Astrocyte (in vitro differentiated cells and primary cell): ENCODE data around the gene FLRT1. TPM values are rescaled to one million over a fixed set of nuclear protein-coding genes. Genes with fewer than 3 reads are reported as not detected.

Experiments used
- DNase-seq: peaks from one replicate; pipeline ENCODE4 v3.0.0-alpha.2; 2010; ENCODE audit warnings: low read depth
- FAIRE-seq: peaks from 2 replicates; lab custom pipeline; 2011; peaks lifted over from hg19 to GRCh38; lab: Jason Lieb, UNC
- H2AFZ ChIP-seq: 2 replicates; pipeline ENCODE4 v1.6.0; 2012; ENCODE audit warnings: low read depth, low read length, inconsistent platforms
- H3K27ac ChIP-seq: 2 replicates; pipeline ENCODE4 v1.5.1; 2011; ENCODE audit warnings: low read depth, low read length, inconsistent platforms
- H3K27me3 ChIP-seq: 2 replicates; pipeline ENCODE4 v1.6.0; 2011; ENCODE audit warnings: low read length, inconsistent platforms; ENCODE audit not compliant: insufficient read depth
- H3K36me3 ChIP-seq: 2 replicates; pipeline ENCODE4 v1.5.1; 2011; ENCODE audit warnings: low read length, inconsistent platforms; ENCODE audit not compliant: insufficient read depth
- H3K4me1 ChIP-seq: 2 replicates; pipeline ENCODE4 v1.5.1; 2011; ENCODE audit warnings: low read length, inconsistent platforms; ENCODE audit not compliant: insufficient read depth
- H3K4me2 ChIP-seq: 2 replicates; pipeline ENCODE4 v1.6.0; 2012; ENCODE audit warnings: low read length, inconsistent platforms
- H3K4me3 ChIP-seq: 2 replicates; pipeline ENCODE4 v1.5.1; 2011; ENCODE audit warnings: low read depth, mild to moderate bottlenecking, low read length, inconsistent platforms; ENCODE audit not compliant: insufficient read depth
- H3K79me2 ChIP-seq: 2 replicates; pipeline ENCODE4 v1.6.0; 2012; ENCODE audit warnings: mild to moderate bottlenecking, low read length, inconsistent platforms; ENCODE audit not compliant: insufficient read depth
- H3K9ac ChIP-seq: 2 replicates; pipeline ENCODE4 v1.6.0; 2012; ENCODE audit warnings: mild to moderate bottlenecking, low read length, inconsistent platforms
- H3K9me3 ChIP-seq: 2 replicates; pipeline ENCODE4 v1.5.1; 2012; ENCODE audit warnings: low read depth, mild to moderate bottlenecking, low read length, inconsistent platforms; ENCODE audit not compliant: insufficient read depth
- H4K20me1 ChIP-seq: 2 replicates; pipeline ENCODE4 v1.6.0; 2012; ENCODE audit warnings: low read length, inconsistent platforms; ENCODE audit not compliant: insufficient read depth
- H3K27ac Mint-ChIP-seq: one replicate; pipeline ENCODE4 v1.8.0; 2021; ENCODE audit warnings: mild to moderate bottlenecking, mixed read lengths; ENCODE audit not compliant: unreplicated experiment
- H3K27me3 Mint-ChIP-seq: one replicate; pipeline ENCODE4 v1.8.0; 2021; ENCODE audit warnings: low read depth, mixed read lengths; ENCODE audit not compliant: unreplicated experiment
- H3K36me3 Mint-ChIP-seq: one replicate; pipeline ENCODE4 v1.8.0; 2021; ENCODE audit warnings: low read depth, mixed read lengths; ENCODE audit not compliant: unreplicated experiment
- H3K4me1 Mint-ChIP-seq: one replicate; pipeline ENCODE4 v1.8.0; 2021; ENCODE audit warnings: low read depth, mixed read lengths; ENCODE audit not compliant: unreplicated experiment
- H3K4me3 Mint-ChIP-seq: one replicate; pipeline ENCODE4 v1.8.0; 2021; ENCODE audit warnings: mild to moderate bottlenecking, moderate library complexity, mixed read lengths; ENCODE audit not compliant: unreplicated experiment
- H3K9me3 Mint-ChIP-seq: one replicate; pipeline ENCODE4 v1.8.0; 2021; ENCODE audit warnings: mild to moderate bottlenecking, mixed read lengths; ENCODE audit not compliant: unreplicated experiment
- CTCF ChIP-seq: IDR thresholded peaks from 2 replicates; pipeline ENCODE4 v1.5.1; 2011; ENCODE audit warnings: low read depth, mild to moderate bottlenecking, inconsistent platforms, low read length, moderate library complexity; ENCODE audit not compliant: insufficient read depth
- EZH2 ChIP-seq: IDR thresholded peaks from 2 replicates; pipeline ENCODE4 v1.6.1; 2012; ENCODE audit warnings: mild to moderate bottlenecking, low read length, inconsistent platforms; ENCODE audit not compliant: insufficient read depth
- total RNA-seq: library from RNA; stranded (reverse); gene quantifications from 2 replicates; pipeline ENCODE4 v1.2.1, GENCODE V29; 2021

The FLRT1 gene
- total RNA-seq, 1 donor from 2014 or later = 0.20 TPM

- Histone ChIP-seq H3K9me3 (peaks cover 3% of the 10 kb centered on the region), H3K79me2 (no peaks in the 10 kb centered on the region), H2AFZ (no peak overlapping the region), H4K20me1 (peaks cover 6% of the 10 kb centered on the region), H3K4me1 (peaks cover 3% of the 10 kb centered on the region), H3K4me3 (no peak overlapping the region), H3K27me3 (peaks cover 6% of the 10 kb centered on the region), H3K4me2 (no peak overlapping the region), H3K36me3 (no peaks in the 10 kb centered on the region), H3K27ac (no peak overlapping the region), H3K9ac (no peak overlapping the region)
- peaks cover 56% of the 10 kb centered on the region for H3K27me3 Mint-ChIP-seq
- H3K27ac Mint-ChIP-seq = no peak overlapping the region
- H3K9me3 Mint-ChIP-seq = no peaks in the 10 kb centered on the region
- no peaks in the 10 kb centered on the region for H3K4me1 Mint-ChIP-seq
- TF ChIP-seq CTCF (no peak), EZH2 (no peak)
- DNase-seq (no peak), FAIRE-seq (no peak)
- H3K4me3 Mint-ChIP-seq = no peak overlapping the region
- no peaks in the 10 kb centered on the region for H3K36me3 Mint-ChIP-seq
These were observed 30.0 kb downstream of the FLRT1 start for GRCh38 chr11:64065712-64066111.

GRCh38 chr11:64067230-64067993, 31.7 kb downstream of the FLRT1 start:
- H3K36me3 ChIP-seq = no peaks in the 10 kb centered on the region
- no peak overlapping the region for H3K4me2 ChIP-seq
- no peaks in the 10 kb centered on the region for H3K79me2 ChIP-seq
- no peak overlapping the region for H3K27ac ChIP-seq
- H3K4me1 Mint-ChIP-seq = no peaks in the 10 kb centered on the region
- H3K4me3 Mint-ChIP-seq = no peak overlapping the region
- FAIRE-seq (no peak), DNase-seq (no peak)
- no peak overlapping the region for H2AFZ ChIP-seq
- peaks cover 6% of the 10 kb centered on the region for H4K20me1 ChIP-seq
- TF ChIP-seq CTCF = no peak
- TF ChIP-seq EZH2 = no peak
- no peaks in the 10 kb centered on the region for H3K4me1 ChIP-seq
- no peaks in the 10 kb centered on the region for H3K9me3 Mint-ChIP-seq
- no peaks in the 10 kb centered on the region for H3K36me3 Mint-ChIP-seq
- no peak overlapping the region for H3K9ac ChIP-seq
- H3K27ac Mint-ChIP-seq = no peak overlapping the region
- no peak overlapping the region for H3K4me3 ChIP-seq
- H3K27me3 Mint-ChIP-seq = peaks cover 55% of the 10 kb centered on the region
- peaks cover 3% of the 10 kb centered on the region for H3K9me3 ChIP-seq
- peaks cover 3% of the 10 kb centered on the region for H3K27me3 ChIP-seq
